T-helper 1 cell treated with Interleukin-12 subunit alpha and Interleukin-12 subunit beta and Interleukin-4 antibody, amounts not matched to agents 30 ng/mL and 1 ng/mL, for 36 hours (primary cell): Measurements from ENCODE around the gene ATP5PD. TPM values are rescaled to one million over a fixed set of nuclear protein-coding genes. Genes with fewer than 3 reads are reported as not detected.
"Not testable (repeated sequence)": the region's sequence is repeated elsewhere in the genome, so short reads cannot be mapped to it uniquely, and the experiment has no call there.

Experiments
- intact Hi-C: fragments of 100-400 bp; cut with micrococcal nuclease; formaldehyde crosslinking; loops from one replicate; pipeline ENCODE4 v1.15.1; 2024
- total RNA-seq: library from RNA; stranded (reverse); gene quantifications from 2 replicates; pipeline ENCODE4 v1.2.3, GENCODE V29; 2022

Gene ATP5PD
- total RNA-seq, 1 donor from 2014 or later = 190 TPM

DNA sequence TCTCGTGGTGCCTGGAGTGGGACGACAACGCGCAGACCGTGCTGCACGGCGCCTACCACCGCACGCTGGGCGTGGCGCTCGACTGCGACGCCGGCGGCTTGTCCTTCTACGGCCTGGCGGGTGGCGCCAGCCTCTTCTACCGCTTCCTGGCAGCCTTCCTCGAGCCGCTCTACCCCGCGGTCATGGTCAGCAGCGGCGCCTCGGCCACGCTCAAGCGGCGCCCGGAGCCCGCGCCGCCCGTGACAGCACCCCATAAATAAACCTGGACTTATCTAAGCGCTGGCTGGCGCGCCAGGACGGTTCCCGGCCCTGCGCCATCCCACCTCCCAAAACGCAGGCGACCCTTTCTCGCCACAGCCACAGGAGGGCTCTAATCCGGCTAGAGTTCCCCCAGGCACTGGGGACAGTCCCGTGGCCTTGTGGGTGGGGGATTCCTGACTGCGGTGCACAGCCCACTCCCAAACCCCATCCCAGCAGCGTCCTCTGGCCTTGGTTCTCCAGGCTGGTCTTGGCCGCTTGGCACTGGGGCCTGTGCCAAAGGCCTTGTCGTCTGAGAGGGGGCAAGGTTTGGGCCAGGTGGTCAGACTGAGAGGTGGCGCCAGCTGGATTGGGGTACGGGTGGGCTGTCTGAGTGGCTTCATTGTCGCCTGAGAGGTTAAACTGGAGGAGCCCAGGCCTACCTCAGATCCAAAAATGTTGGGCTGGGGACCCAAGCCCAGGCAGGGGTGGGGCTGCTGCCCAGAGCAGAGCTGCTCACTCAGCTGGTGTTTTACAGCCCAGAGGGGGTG, 30.9 kb upstream of the ATP5PD start:
- intact Hi-C loops = no loop called here

DNA sequence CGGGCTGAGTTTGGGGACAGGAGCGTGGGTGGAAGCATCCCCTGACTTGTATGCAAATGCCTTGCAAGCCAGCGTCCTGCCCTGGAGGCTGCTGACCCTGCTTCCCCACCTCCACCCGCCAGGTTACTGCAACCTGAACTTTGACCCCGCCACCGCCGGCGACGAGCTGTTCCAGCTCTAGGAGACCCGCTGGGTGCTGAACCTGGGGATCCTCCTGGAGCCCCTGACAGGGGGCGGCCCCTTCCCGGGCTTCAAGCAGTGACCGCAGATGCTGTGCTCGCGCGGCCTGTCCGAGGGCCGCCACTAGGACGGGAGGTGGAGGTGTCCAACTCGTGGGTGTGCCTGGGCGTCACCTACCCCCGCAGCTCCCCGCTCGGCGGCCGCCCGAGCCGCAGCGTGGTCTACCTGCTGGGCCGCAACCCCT, 30.3 kb upstream of the ATP5PD start:
- intact Hi-C loops = no loop called here

DNA sequence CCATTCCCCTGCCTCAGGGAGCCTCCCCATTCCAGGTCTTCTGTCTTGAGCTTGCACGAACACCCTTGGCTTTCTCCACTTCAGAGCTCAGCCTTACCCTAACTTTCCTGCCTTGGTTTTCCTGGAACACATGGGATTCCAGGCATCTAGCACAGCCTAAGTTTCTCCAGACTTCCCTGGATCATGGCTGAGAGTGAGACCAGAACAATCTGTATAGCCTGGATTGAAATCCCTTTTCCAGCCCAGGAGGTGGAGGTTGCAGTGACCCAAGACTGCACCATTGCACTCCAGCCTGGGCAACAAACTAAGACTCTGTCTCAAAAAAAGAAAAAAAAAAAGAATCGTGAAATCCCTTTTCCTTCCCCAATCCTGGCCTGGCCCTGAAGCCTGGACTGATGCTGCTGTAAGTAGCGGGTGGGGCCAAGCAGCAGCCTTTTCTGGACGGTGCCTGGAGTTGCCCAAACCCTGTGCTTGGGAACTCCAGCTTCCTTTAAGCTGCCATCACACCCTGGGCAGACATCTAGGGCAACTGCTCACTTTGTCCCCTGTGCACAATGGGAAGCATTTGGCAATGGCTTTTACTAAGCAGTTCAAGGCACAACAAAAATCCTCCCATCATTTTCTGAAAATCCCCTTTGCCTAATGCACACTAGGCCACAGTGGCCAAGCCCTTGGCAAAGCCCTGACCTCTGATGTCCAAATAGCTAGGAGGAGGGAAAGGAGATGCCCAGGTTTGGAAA, 29.0 kb upstream of the ATP5PD start:
- intact Hi-C loops = no loop called here

DNA sequence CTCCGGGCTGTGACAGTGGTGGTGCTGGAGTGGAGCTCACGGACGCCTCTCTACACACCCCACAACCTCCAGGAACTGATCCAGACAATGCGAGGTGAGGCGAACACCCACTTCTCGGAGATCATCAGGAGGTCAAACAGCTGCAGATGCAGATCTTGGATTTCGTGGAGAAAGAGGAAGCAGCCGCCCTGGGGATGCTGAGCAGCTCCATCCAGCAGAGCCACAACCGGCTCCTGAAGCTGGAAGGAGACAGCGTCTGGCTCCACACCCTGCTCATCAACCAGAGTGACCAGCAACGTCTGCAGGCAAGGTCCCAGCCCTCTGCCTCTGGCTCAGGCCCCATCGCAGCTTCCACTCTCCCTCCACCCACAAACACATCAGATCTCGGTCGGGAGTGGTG, 27.8 kb upstream of the ATP5PD start:
- intact Hi-C loops = no loop called here

DNA sequence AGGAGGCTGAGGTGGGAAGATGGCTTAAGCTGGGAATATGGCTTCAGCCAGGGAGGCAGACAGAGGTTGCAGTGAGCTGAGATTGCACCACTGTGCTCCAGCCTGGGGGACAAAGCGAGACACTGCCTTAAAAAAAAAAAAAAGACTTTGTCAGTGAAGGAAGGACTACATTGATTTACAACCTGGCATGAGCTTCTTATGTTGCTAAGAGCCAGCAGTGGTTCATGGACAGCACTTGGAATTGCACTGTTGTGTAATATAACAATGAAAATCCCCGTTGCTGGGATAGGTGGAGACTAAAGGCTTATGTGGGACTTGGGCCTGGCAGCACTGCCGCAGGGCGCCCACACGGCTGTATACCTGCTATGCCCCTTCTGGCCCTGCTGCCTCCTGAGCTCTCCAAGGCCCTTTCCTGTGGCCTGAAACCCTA, 26.9 kb upstream of the ATP5PD start:
- intact Hi-C loops = no loop called here

DNA sequence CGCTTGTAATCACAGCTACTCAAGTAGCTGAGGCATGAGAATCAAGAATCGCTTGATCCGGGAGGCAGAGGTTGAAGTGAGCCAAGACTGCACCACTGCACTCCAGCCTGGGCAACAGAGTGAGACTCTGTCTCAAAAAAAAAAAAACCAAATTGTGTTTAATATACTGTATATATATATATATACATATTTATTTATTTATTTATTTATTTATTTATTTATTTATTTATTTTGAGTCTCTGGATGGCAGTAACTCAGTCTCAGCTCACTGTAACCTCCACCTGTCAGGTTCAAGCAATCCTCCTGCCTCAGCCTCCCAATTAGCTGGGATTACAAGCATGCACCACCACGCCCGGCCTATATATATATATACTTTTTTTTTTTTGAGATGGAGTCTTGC, 26.1 kb upstream of the ATP5PD start:
- intact Hi-C loops = not testable (repeated sequence)

DNA sequence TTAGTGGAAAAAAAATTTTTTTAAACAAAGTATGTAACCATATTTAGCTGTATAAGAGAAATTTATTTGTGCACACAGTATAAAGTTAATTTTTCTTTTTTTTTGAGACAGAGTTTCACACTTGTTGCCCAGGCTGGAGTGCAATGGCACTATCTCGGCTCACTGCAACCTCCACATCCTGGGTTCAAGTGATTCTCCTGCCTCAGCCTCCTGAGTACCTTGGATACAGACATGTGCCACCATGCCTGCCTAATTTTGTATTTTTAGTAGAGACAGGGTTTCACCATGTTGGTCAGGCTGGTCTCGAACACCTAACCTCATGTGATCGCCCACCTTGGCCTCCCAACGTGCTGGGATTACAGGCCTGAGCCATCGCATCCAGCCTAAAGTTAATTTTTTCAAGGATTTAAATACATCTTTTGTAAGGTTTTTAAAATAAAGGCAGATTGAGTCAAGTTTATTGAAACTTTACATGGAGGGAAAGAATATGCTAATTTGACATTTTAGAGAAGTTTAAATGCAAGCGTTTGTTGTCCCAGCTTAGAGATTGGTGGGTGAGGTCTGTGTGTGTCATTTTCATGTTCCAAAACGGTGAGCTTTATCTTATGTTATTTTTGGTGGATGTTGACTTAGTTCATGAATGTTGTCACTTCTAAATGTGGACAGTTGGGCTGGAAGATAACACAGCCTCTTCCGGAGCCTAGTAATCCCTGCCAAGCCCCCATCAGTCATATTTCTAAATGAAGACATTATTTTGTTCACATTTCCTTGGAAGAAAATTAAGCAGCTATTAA, 24.9 kb upstream of the ATP5PD start:
- intact Hi-C loops = not testable (repeated sequence)

DNA sequence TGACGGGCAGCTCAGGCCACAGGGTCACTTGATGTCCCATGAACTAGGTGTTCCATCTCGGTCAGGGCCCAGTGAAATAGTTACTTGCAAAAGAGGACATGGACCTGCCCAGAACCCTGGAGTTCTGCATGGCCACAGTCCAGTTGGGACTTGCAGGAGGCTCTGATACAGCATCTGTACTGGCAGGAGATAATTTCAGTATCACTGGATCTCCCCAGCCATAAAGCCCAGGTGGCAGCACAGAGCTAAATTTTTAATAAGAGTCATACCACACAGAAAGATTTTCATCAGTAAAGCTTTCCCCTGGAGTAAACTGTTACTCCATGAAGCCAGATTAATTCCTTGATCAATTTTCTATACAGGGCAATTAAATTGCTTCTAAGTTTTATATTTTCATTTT, 23.0 kb upstream of the ATP5PD start:
- intact Hi-C loops = loop anchor here (5.0 kb wide), 1 partner anchor 38 kb away; the partner anchor contains the start of gene ARMC7

DNA sequence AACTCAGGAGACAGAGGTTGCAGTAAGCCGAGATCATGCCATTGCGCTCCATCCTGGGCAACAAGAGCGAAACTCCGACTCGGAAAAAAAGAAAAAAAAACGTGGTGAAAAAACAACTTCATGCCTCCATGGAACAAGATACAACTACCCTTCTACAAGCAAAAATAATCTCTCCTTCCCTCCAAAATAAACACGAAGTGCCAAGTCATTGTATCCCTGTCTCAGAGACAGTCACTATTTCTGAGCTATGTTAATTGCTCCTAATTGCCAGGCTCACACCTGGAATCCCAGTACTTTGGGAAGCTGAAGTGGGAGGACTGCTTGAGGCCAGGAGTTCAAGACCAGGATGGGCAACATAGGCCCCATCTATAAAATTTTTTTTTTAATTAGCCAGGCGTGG, 22.0 kb upstream of the ATP5PD start:
- intact Hi-C loops = loop anchor here (5.0 kb wide), 1 partner anchor 39 kb away; the partner anchor contains the start of gene ARMC7

DNA sequence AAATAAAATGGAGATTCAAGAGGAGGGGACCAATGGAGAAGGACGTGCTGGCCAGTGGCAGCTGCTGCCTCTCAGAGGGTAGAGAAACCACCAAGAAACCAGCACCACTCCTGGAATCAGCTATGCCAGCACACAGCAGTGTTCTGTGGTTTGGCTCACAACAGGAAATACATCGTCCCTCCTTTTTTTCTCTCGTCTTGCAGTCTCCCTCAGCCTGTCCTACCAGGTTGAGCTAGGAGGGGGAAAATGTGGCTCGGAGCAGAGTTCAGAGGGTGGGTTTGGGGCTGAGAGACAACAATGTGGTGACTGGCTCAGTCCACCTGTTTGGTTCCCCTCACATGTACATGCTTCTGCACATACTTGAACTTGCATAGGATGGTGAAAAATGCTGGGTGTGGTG, 21.1 kb upstream of the ATP5PD start:
- intact Hi-C loops = loop anchor here (5.0 kb wide), 1 partner anchor 39 kb away; the partner anchor contains the start of gene ARMC7

DNA sequence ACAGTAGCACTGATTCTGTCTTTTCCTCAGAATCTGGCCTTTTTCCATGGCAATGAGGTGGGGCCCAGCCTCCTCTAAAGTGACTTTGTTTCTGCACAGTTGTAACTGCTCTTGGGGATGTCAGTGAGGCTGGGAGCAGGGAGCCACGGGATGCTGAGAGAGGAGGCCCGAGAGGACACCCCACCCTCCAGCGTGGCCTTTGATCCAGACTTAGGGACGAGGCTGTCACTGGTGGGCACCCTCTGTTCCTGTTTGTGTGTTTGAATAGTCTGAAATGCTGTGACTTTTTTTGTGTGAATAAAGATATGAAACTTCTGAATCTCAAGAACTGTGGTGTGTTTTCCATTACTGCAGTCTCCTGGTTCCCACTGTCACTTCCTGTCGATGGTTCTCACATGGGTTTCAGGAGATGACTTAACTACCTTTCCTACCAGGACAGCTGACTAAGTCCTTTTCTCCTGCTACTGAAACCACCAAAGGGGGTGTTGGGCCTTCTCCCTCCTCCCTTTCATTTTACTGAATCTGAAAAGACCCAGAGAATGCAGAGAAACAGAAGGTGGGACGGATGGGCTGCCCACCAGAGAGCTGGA, 18.9 kb upstream of the ATP5PD start:
- intact Hi-C loops = loop anchor here (5.0 kb wide), 1 partner anchor 42 kb away; the partner anchor contains the start of gene ARMC7

DNA sequence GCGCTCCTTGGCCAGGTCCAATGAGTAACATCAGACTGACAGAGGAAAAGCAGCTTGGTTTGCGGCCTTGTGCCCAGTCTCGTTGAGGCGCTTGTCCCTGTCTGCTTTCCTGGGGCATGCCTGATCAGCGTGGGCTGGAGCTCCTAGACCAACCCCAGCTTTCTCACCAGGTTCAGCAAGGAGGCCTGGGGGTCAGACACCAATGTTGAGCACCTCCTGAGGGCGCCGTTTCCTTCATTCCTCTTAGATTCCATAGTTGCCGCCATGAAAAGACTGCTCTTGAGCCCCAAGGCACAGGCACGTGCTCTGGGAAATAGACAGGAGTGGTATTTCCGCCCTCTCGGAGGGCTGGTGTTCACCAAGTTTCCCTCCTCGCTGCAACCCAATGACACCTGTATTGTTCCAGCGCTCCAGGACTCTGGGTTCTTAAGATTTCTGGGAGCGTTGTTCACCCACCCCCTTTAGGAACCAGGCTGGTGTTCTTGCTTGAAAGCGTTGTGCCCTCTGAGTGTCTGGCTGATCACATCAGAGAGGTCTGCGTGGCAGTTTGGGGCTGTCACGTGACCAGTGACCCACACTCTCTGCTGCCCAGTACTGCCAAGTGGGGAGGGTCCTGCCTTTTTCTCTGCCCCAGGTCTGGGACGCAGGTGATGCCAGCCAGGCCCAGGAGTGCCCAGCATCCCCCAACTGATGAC, 18.2 kb upstream of the ATP5PD start:
- intact Hi-C loops = loop anchor here (5.0 kb wide), 1 partner anchor 42 kb away; the partner anchor contains the start of gene ARMC7

DNA sequence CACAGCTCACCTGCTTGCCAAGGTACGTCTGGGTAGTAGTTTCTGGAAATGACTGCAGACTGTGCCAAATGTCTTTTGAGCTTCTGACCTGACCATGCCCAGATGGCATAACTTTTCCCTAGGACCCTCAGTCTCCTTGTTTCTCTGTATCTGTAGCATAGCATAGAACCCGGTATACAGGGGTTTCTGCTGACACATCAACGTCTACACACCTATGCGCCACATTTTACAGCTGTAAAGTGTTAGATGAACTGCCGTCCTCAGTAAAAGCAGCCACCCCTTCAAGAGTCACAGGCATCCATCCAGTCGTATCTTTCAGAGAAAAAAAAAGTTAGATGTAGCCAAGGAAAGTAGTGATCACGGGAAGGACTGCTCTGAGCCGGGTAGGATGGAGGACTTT, 17.7 kb upstream of the ATP5PD start:
- intact Hi-C loops = no loop called here

DNA sequence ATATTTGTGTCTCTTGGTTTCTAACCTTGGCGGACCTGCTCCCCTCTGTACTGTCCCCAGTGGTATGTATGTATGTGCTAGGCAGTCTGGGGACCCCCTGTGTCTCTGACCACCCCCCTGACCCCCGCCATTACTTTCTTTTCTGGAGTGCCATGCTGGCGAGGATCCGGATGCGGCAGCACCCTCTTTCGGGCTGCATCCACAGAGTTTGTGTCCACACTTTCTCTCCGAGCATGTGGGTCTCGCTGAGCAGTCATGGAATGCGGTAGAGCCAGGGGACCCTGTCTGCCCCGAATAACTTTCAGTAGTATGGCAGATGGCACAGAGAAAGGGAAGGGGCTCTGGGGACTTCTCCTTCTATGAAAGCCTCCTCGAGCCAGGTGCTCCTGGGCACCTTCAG, 17.3 kb upstream of the ATP5PD start:
- intact Hi-C loops = no loop called here

DNA sequence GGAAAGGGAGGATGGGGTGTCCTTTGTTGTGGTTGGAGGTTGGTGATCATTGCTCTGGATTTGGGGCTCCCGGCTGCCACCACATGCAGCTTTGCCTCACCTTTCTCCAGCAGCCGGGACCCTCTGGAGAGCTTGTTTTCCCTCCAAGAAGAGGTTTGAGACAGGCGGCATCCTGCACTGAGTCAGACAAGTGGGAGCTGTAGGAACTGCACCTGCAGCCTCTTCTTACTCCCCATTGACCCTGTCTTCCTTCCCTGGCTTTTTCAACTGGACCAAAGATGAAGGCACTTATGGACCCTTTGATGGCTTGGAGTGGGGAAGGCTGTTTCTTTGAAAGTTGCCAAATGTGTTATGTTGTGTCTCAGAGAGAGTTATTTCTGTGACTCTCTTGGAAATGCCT, 16.9 kb upstream of the ATP5PD start:
- intact Hi-C loops = no loop called here

DNA sequence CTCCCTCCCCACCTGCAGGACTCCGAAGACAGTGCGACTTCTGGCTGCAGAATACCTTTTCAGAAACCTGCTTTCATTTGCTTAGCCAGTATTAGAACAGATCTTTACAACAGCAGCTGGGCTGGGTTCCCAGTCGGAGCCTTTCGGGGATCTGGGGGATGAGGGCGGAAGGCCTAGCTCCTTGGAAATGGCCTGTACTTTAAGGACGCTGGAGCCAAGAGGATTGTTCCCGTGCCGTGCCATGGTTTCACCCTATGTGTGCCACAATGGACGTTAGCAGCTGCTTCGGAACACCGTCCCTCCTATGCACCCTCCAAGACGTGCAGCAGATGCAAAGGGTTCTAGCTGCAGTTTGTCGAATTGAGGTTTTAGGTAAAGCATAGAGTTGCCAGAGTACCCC, 16.4 kb upstream of the ATP5PD start:
- intact Hi-C loops = no loop called here

DNA sequence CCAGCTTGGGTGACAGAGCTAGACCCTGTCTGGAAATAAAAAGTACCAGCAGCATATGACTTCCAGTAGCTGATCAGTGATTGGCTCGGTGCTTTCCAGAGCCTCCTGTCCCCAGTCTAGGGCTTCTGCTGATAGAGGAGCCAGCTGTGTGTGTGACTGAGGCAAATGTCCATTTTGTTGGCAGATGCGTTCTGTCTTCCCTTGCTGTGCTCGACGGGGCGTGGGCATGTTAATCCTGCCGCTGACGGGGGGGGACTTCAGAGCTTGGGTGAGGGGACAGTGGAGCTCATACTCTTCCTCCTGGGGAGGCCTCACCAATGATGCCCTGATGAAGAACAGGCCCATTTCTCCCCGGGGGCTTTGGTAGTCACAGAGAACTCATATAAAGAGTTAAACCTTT, 14.8 kb upstream of the ATP5PD start:
- intact Hi-C loops = loop anchor here (2.0 kb wide), 2 partner anchors 69 to 139 kb away; partner anchors contain the start of gene NT5C

DNA sequence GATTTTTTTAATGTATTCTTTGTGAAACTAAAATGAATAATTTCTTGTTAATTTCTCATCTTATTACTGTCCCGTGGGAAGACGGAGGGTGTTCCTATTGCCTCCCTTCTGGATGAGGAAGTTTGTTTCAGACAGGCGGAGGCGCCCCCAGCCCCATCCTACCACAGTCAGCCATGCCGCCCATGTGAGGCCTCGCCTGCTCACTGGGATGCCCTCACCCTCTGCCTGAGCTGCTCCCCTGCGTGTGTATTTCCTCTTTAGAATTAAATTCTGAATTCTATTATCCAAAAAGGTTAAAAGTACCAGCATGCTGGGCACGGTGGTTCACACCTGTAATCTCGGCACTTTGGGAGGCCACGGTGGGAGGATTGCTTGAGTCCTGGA, 14.3 kb upstream of the ATP5PD start:
- intact Hi-C loops = loop anchor here (2.0 kb wide), 2 partner anchors 70 to 140 kb away; partner anchors contain the start of gene NT5C

DNA sequence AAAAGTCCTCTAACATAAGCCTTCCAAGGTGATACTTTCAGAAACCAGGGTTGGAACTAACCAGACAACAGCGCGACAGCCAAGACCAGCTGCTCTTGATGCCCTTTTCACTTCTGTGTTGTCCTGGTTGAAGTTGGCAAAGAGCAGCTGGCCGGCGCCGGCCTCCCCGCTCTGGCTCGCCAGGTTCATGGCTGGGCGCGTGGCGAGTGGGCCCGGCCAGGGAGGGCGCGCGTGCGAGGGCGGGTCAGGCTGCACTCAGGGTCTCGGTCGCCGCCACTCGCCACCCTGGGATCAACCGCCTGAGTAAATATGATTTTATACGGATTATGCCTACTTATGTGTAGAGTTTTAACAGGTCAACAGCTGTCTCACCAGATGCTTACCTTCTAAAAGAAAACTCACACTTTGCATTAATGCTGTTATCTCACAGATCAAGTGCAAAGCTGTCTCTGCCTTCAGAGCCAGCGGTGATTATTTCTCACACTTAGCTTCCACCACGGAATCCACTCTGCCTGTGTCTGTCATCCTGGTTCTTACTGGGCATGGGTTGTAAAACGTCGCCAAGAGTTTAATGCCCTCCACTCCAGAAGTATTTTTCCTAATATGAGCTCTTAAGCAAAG, 13.8 kb upstream of the ATP5PD start:
- intact Hi-C loops = loop anchor here (1.0 to 2.0 kb wide), 3 partner anchors 70 to 145 kb away; partner anchors contain the start of genes NT5C and NUP85
